ENCODE measurements around the gene SSBP3. TPM values are rescaled to one million over a fixed set of nuclear protein-coding genes. Genes with fewer than 3 reads are reported as not detected.

The SSBP3 gene
- polyA plus RNA-seq, 1 donor (not counting 4 experiments of a cell fraction or from before 2014, with no cell fraction given): 16.9 TPM

- H4K20me1 ChIP-seq (ENCODE audit: control insufficient read depth, extremely low read depth, insufficient read depth, low read length): no peaks in the 10 kb centered on the region
- no peaks in the 10 kb centered on the region for H3K36me3 ChIP-seq (ENCODE audit: control insufficient read depth in 2 of 2, extremely low read depth in 1 of 2, insufficient read depth in 2 of 2, low read length in 2 of 2)
- H3K9me1 ChIP-seq (ENCODE audit: control insufficient read depth, extremely low read depth, insufficient read depth, low read length): peaks cover 4% of the 10 kb centered on the region
- H3K79me2 ChIP-seq (ENCODE audit: control insufficient read depth, insufficient read depth, low read length): no peaks in the 10 kb centered on the region
- DNase-seq (ENCODE audit: low read depth, low spot score) (no peak), FAIRE-seq (no peak)
- H3K4me3 ChIP-seq (ENCODE audit: control insufficient read depth in 2 of 3, extremely low read depth in 1 of 3, insufficient read depth in 2 of 3, low read depth in 1 of 3, low read length in 3 of 3): no peak overlapping the region
- H3K4me1 ChIP-seq (ENCODE audit: control insufficient read depth, extremely low read depth, insufficient read depth, low read length): peaks cover 6% of the 10 kb centered on the region
- dilution Hi-C loops (cut with MboI; ENCODE audit: extremely low pct_ligation_motif_present, low sequenced_read_pairs): no loop called here
- no peaks in the 10 kb centered on the region for H3K9me3 ChIP-seq (ENCODE audit: control insufficient read depth, low read depth, low read length)
- H2AFZ ChIP-seq (ENCODE audit: control insufficient read depth, low read length): no peak overlapping the region
- TF ChIP-seq CTCF (optimal IDR thresholded peaks at IDR 0.05 in 1 of 3, IDR thresholded peaks at IDR 0.05 in 1 of 3, conservative IDR thresholded peaks at IDR 0.05 in 1 of 3; ENCODE audit: extremely low read depth in 1 of 3, insufficient read depth in 2 of 3, low read length in 3 of 3): no peak
- TF ChIP-seq EZH2 (IDR thresholded peaks at IDR 0.05; ENCODE audit: low read length): no peak
- H3K9ac ChIP-seq (ENCODE audit: control insufficient read depth, extremely low read depth, insufficient read depth, low read length): no peak overlapping the region
- no peak overlapping the region for H3K27ac ChIP-seq (ENCODE audit: control insufficient read depth, insufficient read depth, low read length)
- H3K27me3 ChIP-seq (ENCODE audit: control insufficient read depth, extremely low read depth, insufficient read depth, low read length): no peaks in the 10 kb centered on the region
- H3K4me2 ChIP-seq (ENCODE audit: control insufficient read depth, extremely low read depth, insufficient read depth, low read depth, low read length): no peak overlapping the region
Observed at GRCh38 chr1:54376430-54377039, 29.7 kb downstream of the SSBP3 start.

GRCh38 chr1:54375712-54376429 is 30.3 kb downstream of the SSBP3 start:
- Histone ChIP-seq H3K79me2 (ENCODE audit: control insufficient read depth, insufficient read depth, low read length) (no peaks in the 10 kb centered on the region), H3K27me3 (ENCODE audit: control insufficient read depth, extremely low read depth, insufficient read depth, low read length) (no peaks in the 10 kb centered on the region), H4K20me1 (ENCODE audit: control insufficient read depth, extremely low read depth, insufficient read depth, low read length) (no peaks in the 10 kb centered on the region), H3K9ac (ENCODE audit: control insufficient read depth, extremely low read depth, insufficient read depth, low read length) (no peak overlapping the region), H3K9me1 (ENCODE audit: control insufficient read depth, extremely low read depth, insufficient read depth, low read length) (peaks cover 4% of the 10 kb centered on the region), H2AFZ (ENCODE audit: control insufficient read depth, low read length) (no peak overlapping the region), H3K27ac (ENCODE audit: control insufficient read depth, insufficient read depth, low read length) (no peak overlapping the region), H3K9me3 (ENCODE audit: control insufficient read depth, low read depth, low read length) (no peaks in the 10 kb centered on the region), H3K4me2 (ENCODE audit: control insufficient read depth, extremely low read depth, insufficient read depth, low read depth, low read length) (no peak overlapping the region), H3K4me3 (ENCODE audit: control insufficient read depth in 2 of 3, extremely low read depth in 1 of 3, insufficient read depth in 2 of 3, low read depth in 1 of 3, low read length in 3 of 3) (no peak overlapping the region), H3K4me1 (ENCODE audit: control insufficient read depth, extremely low read depth, insufficient read depth, low read length) (peaks cover 12% of the 10 kb centered on the region), H3K36me3 (ENCODE audit: control insufficient read depth in 2 of 2, extremely low read depth in 1 of 2, insufficient read depth in 2 of 2, low read length in 2 of 2) (no peaks in the 10 kb centered on the region)
- dilution Hi-C loops (cut with MboI; ENCODE audit: extremely low pct_ligation_motif_present, low sequenced_read_pairs): no loop called here
- TF ChIP-seq EZH2 (IDR thresholded peaks at IDR 0.05; ENCODE audit: low read length) (no peak), CTCF (optimal IDR thresholded peaks at IDR 0.05 in 1 of 3, IDR thresholded peaks at IDR 0.05 in 1 of 3, conservative IDR thresholded peaks at IDR 0.05 in 1 of 3; ENCODE audit: extremely low read depth in 1 of 3, insufficient read depth in 2 of 3, low read length in 3 of 3) (peak in 1 of 3 experiments; percentile 4)
- DNase-seq (ENCODE audit: low read depth, low spot score) (no peak), FAIRE-seq (no peak)
